HCT116 (cell line): Measurements from ENCODE around the gene OR51F2.
"Not testable (repeated sequence)": the region's sequence is repeated elsewhere in the genome, so short reads cannot be mapped to it uniquely, and the experiment has no call there.

Experiments used
- EGR1 ChIP-seq: IDR thresholded peaks from 2 replicates; pipeline ENCODE4 v1.6.1; 2012; ENCODE audit warnings: low read depth
- EZH2 ChIP-seq: fragments of 200-600 bp; sonication (generic); IDR thresholded peaks from 2 replicates; pipeline ENCODE4 v1.6.1; 2017; ENCODE audit warnings: antibody characterized with exemption, mixed run types
- POLR2A ChIP-seq: IDR thresholded peaks from 2 replicates; pipeline ENCODE4 v1.7.0; 2011; ENCODE audit warnings: borderline replicate concordance; ENCODE audit not compliant: insufficient read depth, insufficient read length; ENCODE audit errors: extremely low read depth
- POLR2AphosphoS5 ChIP-seq: IDR thresholded peaks from 2 replicates; pipeline ENCODE4 v1.6.1; 2011; ENCODE audit warnings: mild to moderate bottlenecking, low read depth, low read length, moderate library complexity
- RAD21 ChIP-seq: IDR thresholded peaks from 2 replicates; pipeline ENCODE4 v1.6.1; 2012; ENCODE audit warnings: low read depth, mild to moderate bottlenecking
- SIN3A ChIP-seq: IDR thresholded peaks from 2 replicates; pipeline ENCODE4 v1.6.1; 2012; ENCODE audit warnings: low read depth
- SP1 ChIP-seq: IDR thresholded peaks from 2 replicates; pipeline ENCODE4 v1.6.1; 2012; ENCODE audit warnings: low read depth
- SRF ChIP-seq: IDR thresholded peaks from 2 replicates; pipeline ENCODE4 v1.6.1; 2012; ENCODE audit warnings: low read depth
- TCF7L2 ChIP-seq: IDR thresholded peaks from 2 replicates; pipeline ENCODE4 v1.7.0; 2011; ENCODE audit warnings: borderline replicate concordance, inconsistent platforms; ENCODE audit not compliant: insufficient read depth, insufficient read length; ENCODE audit errors: extremely low read depth
- ZNF274 ChIP-seq: fragments of 200-500 bp; sonication (Bioruptor generic); IDR thresholded peaks from 2 replicates; pipeline ENCODE4 v1.6.1; 2014; ENCODE audit warnings: mild to moderate bottlenecking, low read depth, low read length, inconsistent platforms
- TF ChIP-seq, protein P1 (sequence below), 3 experiments: fragments of 200-600 bp in 1 of 3; sonication (generic) in 1 of 3; IDR thresholded peaks in 2 of 3; conservative IDR thresholded peaks in 1 of 3; 2 replicates each; pipeline ENCODE4 v1.5.1; 2012 to 2017; ENCODE audit warnings: low read depth in 2 of 3, low read length in 2 of 3, antibody characterized with exemption in 1 of 3, borderline replicate concordance in 1 of 3, control low read depth in 1 of 3, mild to moderate bottlenecking in 1 of 3, mixed read lengths in 1 of 3, mixed run types in 1 of 3, moderate library complexity in 1 of 3; ENCODE audit not compliant: insufficient read depth in 1 of 3
- TF ChIP-seq, protein P2 (sequence below): IDR thresholded peaks from 2 replicates; pipeline ENCODE4 v1.6.1; 2012; ENCODE audit warnings: low read depth
- TF ChIP-seq, protein P3 (sequence below): IDR thresholded peaks from 2 replicates; pipeline ENCODE4 v1.6.1; 2012

GRCh38 chr11:4854286-4854685, 33.2 kb downstream of the OR51F2 start:
- TF ChIP-seq, protein P1, sequence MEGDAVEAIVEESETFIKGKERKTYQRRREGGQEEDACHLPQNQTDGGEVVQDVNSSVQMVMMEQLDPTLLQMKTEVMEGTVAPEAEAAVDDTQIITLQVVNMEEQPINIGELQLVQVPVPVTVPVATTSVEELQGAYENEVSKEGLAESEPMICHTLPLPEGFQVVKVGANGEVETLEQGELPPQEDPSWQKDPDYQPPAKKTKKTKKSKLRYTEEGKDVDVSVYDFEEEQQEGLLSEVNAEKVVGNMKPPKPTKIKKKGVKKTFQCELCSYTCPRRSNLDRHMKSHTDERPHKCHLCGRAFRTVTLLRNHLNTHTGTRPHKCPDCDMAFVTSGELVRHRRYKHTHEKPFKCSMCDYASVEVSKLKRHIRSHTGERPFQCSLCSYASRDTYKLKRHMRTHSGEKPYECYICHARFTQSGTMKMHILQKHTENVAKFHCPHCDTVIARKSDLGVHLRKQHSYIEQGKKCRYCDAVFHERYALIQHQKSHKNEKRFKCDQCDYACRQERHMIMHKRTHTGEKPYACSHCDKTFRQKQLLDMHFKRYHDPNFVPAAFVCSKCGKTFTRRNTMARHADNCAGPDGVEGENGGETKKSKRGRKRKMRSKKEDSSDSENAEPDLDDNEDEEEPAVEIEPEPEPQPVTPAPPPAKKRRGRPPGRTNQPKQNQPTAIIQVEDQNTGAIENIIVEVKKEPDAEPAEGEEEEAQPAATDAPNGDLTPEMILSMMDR (IDR thresholded peaks at IDR 0.05 in 2 of 3, conservative IDR thresholded peaks at IDR 0.05 in 1 of 3; ENCODE audit: borderline replicate concordance in 1 of 3, insufficient read depth in 1 of 3, low read depth in 2 of 3, low read length in 2 of 3), result not testable (repeated sequence)
- TF ChIP-seq, protein P2, sequence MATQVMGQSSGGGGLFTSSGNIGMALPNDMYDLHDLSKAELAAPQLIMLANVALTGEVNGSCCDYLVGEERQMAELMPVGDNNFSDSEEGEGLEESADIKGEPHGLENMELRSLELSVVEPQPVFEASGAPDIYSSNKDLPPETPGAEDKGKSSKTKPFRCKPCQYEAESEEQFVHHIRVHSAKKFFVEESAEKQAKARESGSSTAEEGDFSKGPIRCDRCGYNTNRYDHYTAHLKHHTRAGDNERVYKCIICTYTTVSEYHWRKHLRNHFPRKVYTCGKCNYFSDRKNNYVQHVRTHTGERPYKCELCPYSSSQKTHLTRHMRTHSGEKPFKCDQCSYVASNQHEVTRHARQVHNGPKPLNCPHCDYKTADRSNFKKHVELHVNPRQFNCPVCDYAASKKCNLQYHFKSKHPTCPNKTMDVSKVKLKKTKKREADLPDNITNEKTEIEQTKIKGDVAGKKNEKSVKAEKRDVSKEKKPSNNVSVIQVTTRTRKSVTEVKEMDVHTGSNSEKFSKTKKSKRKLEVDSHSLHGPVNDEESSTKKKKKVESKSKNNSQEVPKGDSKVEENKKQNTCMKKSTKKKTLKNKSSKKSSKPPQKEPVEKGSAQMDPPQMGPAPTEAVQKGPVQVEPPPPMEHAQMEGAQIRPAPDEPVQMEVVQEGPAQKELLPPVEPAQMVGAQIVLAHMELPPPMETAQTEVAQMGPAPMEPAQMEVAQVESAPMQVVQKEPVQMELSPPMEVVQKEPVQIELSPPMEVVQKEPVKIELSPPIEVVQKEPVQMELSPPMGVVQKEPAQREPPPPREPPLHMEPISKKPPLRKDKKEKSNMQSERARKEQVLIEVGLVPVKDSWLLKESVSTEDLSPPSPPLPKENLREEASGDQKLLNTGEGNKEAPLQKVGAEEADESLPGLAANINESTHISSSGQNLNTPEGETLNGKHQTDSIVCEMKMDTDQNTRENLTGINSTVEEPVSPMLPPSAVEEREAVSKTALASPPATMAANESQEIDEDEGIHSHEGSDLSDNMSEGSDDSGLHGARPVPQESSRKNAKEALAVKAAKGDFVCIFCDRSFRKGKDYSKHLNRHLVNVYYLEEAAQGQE, result not testable (repeated sequence)
- not testable (repeated sequence) for TF ChIP-seq POLR2AphosphoS5, ZNF274, SIN3A, EGR1, POLR2A, EZH2, SRF, SP1, RAD21, TCF7L2
- TF ChIP-seq, protein P3, sequence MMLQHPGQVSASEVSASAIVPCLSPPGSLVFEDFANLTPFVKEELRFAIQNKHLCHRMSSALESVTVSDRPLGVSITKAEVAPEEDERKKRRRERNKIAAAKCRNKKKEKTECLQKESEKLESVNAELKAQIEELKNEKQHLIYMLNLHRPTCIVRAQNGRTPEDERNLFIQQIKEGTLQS, result not testable (repeated sequence)
